ENCODE measurements around the gene CST6.
"Not testable (repeated sequence)": the region's sequence is repeated elsewhere in the genome, so short reads cannot be mapped to it uniquely, and the experiment has no call there.

CST6 gene

DNA sequence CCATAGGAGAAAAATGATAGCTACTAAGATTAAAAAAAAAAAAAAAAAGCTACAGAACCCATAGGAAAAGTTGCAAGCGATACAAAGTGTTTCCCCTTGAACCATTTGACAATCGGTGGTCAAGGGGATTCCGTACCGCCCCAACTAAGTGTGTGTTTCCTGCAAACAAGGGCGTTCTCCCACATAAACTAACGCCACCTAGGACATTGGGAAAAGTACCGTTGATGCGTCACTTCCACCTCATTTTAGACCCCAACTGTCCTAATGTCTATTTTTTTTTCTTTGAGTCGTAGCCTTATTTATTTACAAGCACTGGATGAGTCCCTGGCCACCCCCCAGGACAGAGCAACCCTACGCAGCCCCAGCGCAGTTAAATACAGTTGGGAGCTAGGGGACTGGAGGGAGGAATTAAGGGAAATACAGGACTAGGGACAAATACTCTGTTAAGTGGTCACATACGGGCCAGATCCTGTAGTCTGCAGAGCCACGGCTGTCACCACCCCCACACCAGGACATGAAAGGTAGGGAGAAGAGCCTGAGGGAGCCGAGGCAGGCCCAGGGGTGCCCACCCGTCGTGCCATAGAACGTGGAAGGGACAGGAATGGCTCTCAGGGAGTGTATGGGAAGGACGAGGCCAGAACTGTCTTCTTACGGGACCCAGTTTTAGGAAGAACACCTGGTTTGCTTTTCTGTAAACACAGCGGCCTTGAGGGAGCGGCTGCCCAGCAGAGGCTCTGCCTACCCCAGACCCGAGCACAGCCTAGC lies 28.8 kb upstream of the CST6 start:
- Histone ChIP-seq H3K4me3 (no peak overlapping the region), H3K27ac (no peak overlapping the region)

DNA sequence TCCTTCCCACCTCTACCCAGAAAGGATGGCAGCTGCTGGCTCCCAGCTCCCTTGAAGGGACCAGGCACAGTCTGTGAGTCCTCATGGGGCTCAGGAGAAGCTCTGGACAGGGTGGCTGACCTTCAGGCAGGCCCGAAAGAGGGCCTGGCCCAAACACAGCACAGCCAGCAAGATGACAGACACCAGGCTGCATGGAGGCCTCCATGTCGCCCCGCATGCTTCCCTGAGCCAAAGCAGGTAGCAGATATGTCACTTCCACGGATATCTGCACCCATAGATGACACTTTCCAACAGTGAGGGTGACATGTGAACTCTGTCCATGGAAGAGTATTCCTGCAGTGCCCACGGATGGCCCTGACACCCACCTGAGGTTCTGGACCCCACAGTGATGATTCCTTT lies 28.2 kb upstream of the CST6 start:
- no peak overlapping the region for H3K27ac ChIP-seq

DNA sequence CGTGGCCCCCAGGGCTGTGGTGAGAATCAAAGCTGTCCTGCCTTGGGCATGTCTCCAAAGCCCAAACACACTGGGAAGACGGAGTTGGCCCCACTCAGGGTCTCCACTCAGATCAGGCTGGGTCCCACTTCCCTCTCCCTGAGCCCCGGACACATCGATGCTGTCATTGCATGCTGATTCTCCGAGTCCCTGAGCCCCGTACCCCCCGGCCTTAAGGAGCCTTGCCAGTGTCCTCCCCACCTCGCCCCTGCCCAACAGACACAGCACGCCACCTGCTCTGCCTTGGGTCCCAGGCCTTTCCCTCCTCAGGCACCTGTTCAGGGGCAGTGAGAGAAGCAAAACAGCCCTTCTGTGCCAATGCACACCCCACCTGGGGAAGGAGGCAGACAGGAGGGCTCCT lies 24.5 kb upstream of the CST6 start:
- H3K4me3 ChIP-seq = no peak overlapping the region
- no peak overlapping the region for H3K27ac ChIP-seq

More for the DNA sequence above, 28.2 kb upstream of the CST6 start:
- no peak overlapping the region for H3K4me3 ChIP-seq

DNA sequence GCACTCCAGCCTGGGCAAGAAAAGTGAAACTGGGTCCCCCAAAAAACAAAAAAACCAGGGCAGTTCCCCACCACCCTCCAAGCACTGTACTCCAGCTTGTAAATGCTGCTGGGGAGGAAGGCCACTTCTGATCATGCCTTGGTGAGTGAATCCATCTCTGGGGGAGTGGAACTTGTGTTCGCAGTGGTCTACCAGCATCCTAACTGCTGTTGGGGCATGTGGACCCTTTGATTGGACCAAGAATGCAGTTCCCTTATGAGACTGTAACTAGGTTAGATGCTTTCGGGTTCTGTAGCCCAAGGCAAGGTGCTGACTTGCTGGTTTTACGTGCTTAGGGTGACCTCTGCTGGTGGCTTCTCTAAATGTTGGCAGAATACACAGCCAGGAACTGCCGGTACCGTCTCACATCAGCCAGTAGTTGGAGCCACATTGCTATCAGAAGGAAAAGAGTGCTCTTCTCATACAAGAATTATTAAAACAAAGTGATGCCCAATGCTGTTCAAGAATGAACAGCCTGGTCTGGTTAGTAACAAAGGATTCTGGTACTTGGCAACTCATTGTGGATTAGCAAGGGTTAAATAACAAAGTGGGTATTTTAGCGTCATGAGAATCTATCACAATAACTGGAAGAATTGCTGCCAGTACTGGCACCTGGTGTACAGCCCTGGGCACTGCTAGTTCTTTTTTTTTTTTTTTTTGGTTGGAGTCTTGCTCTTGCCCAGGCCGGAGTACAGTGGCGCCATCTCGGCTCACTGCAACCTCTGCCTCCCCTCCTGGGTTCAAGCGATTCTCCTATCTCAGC lies 22.8 kb upstream of the CST6 start:
- Histone ChIP-seq H3K27ac (peak overlapping the region in 5 of 21 experiments; percentile 16 to 47 (median 37)), H3K4me3 (no peak overlapping the region)

DNA sequence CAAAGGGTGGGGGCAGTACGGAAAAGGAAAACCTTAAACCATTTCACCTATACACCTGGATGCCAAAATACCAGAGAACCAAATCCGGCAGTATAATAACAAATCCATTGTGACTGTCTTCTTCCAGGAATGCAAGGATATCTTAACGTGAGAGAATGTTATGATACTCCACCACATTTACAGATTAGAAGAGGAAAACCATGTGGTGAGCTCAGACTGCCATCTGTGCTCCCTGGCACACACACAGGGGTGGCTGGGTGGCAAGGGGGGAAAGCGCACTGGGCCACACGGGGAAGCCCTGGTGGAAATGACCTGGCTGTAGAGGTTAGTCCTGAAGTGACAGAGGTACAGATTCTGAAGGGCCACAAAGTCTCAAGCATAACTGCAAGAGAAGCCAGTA lies 19.8 kb upstream of the CST6 start:
- no peak overlapping the region for H3K4me3 ChIP-seq
- no peak overlapping the region for H3K27ac ChIP-seq

DNA sequence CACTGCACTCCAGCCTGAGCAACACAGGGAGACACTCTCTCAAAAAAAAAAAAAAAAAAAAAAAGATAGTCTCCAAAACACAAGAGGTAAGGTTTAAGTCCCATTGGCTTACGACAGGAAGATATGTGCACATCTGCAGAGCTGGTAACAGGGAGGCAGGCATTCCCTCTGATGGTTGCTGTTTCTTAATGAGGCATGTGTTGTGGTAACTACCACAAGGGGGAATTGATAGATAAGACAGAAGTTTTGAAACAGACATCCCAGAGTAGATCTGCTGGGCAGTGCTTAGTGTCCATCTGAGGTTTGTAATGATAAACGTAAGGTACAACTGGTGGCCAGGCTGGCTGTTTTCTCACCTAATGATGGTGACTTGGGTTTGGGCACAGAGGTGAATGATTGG lies 14.5 kb upstream of the CST6 start:
- Histone ChIP-seq H3K27ac (no peak overlapping the region), H3K4me3 (no peak overlapping the region)

DNA sequence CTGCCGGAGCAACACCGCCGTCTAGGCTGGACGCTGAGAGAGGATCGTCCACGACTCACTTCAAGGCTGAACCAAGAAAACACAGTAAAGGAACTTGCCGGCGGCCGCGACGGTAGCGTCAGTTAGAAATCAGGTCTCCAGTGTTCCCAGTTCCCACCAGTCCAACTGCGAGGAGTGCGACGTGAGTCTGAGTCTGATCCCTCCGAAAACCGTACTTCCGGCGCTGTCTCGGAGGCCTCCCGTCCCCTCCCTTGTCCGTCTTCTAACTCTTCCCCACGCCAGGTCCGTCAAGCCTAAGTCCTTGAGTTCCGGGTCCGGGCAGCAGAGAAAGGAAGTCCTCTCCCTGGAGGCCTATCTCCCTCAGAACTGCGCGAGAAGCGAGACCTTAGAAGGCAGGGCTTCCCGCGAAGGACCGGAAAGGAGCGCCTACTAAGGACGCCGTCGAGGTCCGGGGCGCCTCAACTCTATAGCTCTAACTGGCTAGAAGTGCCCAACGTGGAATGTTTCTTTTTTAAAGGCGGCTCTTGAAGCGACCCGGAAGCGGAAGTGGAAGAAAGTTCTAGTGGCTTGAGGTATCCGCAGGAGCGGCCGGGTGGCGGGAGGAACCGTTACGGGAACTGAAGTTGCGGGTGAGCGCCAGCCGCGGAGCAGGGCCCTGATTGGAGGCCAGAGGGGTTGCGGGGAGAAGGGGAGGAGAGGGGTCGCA lies 9.7 kb upstream of the CST6 start, which contains the start of the genes BANF1 and EIF1AD:
Gene BANF1 (plus strand): TSS at position 562 of the 706 bp plus-strand sequence. CDS start 748 bp downstream, outside the sequence.
Gene EIF1AD (minus strand): TSS at position 216 of the 706 bp plus-strand sequence. CDS start 1,768 bp downstream, outside the sequence.
- Histone ChIP-seq H3K27ac (peak within 1 kb of the TSS; percentile 43 to 98 (median 92)), H3K4me3 (peak within 1 kb of the TSS; percentile 54 to 96 (median 92))

DNA sequence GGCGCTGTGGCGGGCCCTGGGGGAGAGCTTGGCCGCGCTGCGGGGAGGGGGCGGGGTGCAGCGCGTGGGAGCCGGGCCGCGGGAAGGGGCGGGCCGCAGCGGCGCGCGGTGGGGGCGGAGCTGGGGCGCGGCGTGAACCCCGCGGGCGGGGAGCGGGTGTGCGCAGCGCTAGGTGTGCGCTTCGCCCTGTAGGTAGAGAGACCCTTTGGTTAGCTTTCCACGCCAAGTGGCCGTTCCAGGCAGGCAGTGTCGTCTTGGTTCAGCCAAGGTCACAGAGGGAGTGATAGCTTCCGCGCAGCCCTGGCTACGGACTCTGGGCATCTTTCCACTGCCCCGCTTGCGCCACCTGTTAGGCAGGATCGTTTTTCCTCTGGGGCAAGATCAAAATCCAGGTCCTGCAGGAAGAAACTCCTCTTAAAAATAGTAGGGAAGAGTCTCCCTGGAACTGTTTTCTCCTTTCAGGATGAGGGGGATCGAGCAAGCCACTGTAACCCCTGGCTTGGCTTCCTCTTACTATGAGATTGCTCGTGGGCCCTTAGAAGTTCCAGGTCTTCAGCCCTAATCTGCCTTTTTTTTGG lies 9.1 kb upstream of the CST6 start:
- H3K27ac ChIP-seq = peak overlapping the region; percentile 43 to 98 (median 92)
- H3K4me3 ChIP-seq = peak overlapping the region; percentile 54 to 96 (median 92)

DNA sequence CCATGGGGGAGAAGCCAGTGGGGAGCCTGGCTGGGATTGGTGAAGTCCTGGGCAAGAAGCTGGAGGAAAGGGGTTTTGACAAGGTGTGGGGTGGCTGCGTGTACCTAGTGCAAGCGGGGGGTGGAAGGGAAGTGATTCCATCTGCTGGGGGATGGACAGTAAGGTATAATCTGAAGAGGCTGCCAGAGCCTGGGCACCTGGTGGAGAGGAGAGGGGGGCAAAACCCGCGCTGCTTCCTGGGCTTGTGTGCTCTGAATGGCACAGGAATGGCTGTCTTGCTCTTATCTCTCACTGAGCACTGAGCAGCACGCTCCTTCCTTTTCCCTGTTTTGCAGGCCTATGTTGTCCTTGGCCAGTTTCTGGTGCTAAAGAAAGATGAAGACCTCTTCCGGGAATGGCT lies 8.5 kb upstream of the CST6 start:
- Histone ChIP-seq H3K4me3 (peak overlapping the region; percentile 54 to 96 (median 92)), H3K27ac (peak overlapping the region in 16 of 21 experiments; percentile 86 to 98 (median 92))

DNA sequence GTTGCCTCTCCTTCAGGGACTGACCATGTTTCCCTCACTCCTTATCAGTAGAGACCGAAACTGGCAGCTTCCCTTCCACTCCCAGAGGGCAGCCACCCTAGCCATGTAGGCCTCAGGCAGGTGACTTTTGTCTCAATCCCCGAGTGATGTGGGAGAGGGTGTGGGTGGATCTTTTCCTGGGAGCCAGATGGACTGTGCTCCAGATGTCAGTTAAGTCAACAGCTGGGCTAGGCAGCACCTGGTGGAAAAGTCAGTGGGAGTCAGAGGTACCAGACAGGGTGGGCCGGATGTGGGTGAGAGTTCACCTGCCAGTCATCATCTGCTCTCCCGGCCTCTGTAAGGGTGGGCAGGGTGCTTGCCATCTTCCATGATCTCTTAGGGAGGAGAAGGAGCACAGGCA lies 7.6 kb upstream of the CST6 start:
- Histone ChIP-seq H3K4me3 (no peak overlapping the region), H3K27ac (no peak overlapping the region)

DNA sequence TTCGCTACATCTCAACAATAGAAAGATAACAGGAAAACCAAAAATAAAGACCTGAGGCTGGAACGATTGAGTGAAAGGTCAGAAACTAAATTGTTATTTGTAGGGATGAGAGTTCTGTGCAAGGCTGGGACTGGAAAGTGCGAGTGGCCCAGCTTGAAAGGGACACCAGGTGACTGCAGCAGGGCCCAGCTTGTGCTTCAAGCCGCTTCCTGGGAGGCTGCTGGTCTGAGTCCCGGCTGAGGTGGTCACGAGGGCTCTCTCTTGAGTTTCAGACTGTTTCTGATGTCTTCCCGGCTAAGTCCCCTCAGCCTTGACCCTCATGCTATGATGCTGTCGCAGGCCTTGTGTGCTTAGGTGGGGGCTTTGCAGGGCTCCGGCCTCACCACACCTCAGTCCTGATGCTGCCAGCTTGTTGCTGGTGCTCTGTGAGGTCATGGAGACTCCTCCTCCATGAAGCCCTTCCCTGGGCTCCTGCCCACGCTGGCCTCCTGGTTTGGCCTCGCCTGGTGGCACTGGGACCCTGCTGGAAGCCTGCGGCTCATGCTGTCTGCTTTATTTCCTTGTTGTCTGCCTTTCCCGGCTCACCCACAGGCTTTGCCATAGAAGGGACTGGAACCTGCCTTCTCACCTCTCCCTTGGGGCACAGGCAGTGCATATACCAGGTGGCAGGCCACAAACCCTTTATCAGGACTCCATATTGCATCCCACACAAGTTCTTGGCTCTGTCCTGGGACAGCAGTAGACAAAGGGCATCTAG lies 5.5 kb upstream of the CST6 start:
- Histone ChIP-seq H3K27ac (peak overlapping the region in 2 of 21 experiments; percentile 0 to 71), H3K4me3 (no peak overlapping the region)

DNA sequence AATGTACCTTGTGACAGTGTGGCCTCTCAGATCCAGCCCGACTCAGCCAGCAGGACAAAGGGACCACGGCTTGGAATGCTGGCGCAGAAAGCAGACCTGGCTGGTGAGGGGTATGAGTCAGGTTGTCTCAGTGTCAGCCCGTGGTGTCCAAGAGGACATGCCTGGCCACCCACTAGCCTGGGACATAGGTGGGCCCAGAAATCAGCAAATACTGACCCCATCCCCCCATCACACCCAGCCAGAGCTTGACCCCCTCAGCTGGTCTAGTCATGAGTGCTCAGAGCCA lies 5.0 kb upstream of the CST6 start:
- no peak overlapping the region for H3K4me3 ChIP-seq
- H3K27ac ChIP-seq = peak overlapping the region in 3 of 21 experiments; percentile 0 to 71 (median 3)

DNA sequence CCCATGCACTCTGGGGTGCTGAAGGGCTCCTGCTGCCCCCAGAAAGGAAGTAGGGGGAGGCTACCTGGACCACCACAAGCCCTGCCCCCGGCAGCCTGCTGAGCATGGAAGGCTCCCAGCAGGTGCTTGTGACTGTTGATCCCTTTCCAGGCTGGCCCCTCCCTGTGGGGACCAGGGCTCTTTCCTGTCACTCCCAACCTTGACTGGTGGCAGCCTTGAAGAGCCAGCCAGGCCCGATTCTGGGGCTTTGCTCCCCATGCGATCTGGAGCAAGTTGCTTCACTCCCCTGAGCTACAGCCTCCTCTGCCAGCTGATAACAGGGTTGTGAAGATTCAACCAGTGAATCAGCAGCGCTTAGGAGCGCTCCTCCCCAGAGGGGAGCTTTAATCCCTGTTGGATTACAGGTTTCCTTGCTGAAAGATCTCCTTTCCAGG lies 4.6 kb upstream of the CST6 start:
- Histone ChIP-seq H3K4me3 (no peak overlapping the region), H3K27ac (peak overlapping the region in 3 of 21 experiments; percentile 1 to 71 (median 41))

DNA sequence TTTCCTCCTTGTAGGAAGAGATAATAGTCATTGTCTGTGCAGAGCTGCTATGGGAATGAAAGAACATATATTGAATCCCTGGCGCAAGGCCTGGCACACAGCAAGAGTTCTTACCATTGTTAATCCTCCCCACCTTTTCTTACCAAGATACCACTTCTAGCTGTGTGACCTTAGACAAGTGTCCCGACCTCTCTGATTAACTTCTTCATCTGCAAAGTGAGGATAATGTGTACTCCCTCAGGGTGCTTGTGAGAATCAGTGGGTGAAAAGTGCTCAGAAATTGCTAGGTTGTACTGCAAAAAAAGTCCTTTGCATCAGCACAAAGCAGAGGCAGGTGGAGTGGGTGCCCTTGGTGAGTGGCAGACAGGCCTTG lies 3.7 kb upstream of the CST6 start:
- Histone ChIP-seq H3K4me3 (no peak overlapping the region), H3K27ac (peak overlapping the region in 5 of 21 experiments; percentile 1 to 52 (median 31))

DNA sequence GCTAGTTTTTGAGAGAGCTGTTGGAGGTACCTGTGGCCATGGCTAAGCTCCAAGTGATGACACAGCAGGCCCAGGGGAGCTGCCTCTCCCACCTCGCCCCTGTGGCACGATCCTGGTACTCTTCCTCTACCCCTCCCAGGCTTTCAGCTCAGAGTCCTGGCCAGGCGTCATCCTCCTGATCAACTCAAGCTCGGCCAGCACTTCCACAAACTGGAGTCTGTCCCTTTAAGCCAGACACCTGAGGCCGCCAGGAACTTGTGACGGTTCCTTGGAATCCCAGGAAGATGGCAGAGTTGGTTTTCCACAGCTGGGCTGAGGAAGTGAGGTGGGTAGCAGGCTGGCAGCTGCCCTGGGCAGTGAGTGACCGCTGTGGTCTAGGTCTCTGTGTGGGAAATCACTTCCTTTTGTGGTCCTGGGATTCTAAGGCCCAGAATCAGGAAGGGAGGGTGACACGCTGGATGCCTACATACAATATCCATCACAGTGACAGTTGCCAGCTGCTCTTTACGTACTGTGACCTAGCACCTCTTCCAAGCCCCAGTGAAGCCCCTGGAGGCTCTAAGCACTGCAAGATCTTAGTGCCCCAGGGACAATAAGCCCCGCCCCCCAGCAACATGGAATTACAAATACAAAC lies 3.2 kb upstream of the CST6 start:
- Histone ChIP-seq H3K4me3 (no peak overlapping the region), H3K27ac (peak overlapping the region in 7 of 21 experiments; percentile 2 to 52 (median 31))

DNA sequence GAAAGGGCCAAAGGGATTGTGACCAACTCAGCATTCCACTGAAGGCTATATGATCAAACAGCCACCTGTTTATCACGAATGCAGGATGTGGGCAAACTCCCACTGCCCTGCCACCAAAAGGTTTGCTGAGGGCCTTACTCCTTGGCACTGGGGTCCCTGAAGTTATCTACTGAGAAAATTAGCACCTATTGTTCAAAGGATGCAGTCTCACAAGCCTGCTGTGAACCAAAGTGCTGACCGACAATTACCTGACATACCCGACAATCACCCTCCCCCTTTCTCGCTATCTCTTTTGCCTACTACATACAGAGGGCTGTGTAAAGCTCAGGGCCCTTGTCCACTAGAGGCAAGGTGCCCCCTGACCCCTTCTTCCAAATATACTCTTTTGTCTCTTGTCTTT lies 1.8 kb upstream of the CST6 start:
- not testable (repeated sequence) for H3K27ac ChIP-seq, H3K4me3 ChIP-seq

DNA sequence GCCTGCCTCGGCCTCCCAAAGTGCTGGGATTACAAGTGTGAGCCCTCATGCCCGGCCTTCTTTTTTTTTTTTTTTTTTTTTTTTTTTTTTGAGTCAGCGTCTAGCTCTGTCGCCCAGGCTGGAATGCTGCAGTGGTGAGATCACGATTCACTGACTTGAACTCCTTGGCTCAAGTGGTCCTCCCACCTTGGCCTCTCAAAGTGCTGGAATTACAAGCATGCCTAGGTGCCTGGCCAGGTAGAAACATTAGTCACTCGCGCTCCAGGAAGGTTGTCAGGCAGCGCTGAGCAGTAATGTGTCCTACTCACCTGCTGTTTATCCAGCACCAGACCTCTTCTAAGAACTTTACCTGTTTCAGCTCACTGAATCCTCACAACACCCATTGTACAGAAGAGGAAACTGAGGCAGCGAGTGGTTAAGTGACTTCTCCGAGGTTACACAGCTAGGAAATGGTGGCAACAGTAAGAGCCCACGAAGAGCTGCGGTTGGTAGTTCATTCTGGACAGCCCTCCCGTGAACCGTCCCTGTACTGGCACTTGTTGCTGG lies 496 bp upstream of the CST6 start:
- Histone ChIP-seq H3K4me3 (peak overlapping the region; percentile 2 to 23 (median 11)), H3K27ac (peak overlapping the region in 9 of 21 experiments; percentile 4 to 71 (median 40))

DNA sequence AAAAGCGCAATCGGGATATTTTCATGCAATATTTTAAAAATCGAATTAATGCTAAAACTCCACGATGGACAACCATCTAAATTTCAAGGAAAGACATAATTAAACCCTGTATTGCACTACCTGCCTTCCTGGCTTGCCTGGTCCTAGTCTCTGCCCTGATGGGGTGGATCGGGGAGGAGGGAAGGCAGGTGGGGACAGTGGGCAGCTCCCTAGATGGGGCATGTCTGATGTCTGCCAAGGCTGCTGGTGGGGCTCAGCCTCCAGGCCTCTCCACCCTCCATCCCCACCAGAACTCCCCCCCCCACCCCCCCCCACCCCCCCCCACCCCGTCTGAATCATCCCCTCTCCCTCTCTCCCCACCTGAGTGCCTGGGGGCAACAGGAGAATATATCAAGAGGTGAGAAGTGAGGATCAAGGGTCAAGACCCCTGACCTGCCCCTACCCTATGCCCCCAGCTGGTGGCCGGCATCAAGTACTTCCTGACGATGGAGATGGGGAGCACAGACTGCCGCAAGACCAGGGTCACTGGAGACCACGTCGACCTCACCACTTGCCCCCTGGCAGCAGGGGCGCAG lies 650 bp downstream of the CST6 start:
- H3K27ac ChIP-seq = peak overlapping the region in 11 of 21 experiments; percentile 4 to 71 (median 26)
- H3K4me3 ChIP-seq = peak overlapping the region in 5 of 7 experiments; percentile 2 to 23 (median 8)
